Mesenchymal stem cell (in vitro differentiated cells and primary cell): ENCODE data around the gene SERINC5.
"Not testable (repeated sequence)": the region's sequence is repeated elsewhere in the genome, so short reads cannot be mapped to it uniquely, and the experiment has no call there.

Experiments used
- DNase-seq: peaks from one replicate; pipeline ENCODE4 v3.0.0-alpha.2; 2013
- H2AFZ ChIP-seq: one replicate; pipeline ENCODE4 v1.6.1; 2013; ENCODE audit warnings: low read depth, mild to moderate bottlenecking, control low read depth, inconsistent platforms, low read length, moderate library complexity
- H2AK5ac ChIP-seq: 2 replicates; pipeline ENCODE4 v1.6.1; 2013; ENCODE audit warnings: low read length, moderate library complexity, mild to moderate bottlenecking, inconsistent platforms; ENCODE audit not compliant: severe bottlenecking
- H2BK120ac ChIP-seq: one replicate; pipeline ENCODE4 v1.6.1; 2013; ENCODE audit warnings: low read depth, mild to moderate bottlenecking, inconsistent platforms, low read length, moderate library complexity
- H2BK12ac ChIP-seq, 2 experiments: one replicate each; pipeline ENCODE4 v1.6.1; 2013; ENCODE audit warnings: inconsistent platforms in 2 of 2, low read length in 2 of 2, mild to moderate bottlenecking in 2 of 2, moderate library complexity in 2 of 2, control low read depth in 1 of 2
- H2BK15ac ChIP-seq: one replicate; pipeline ENCODE4 v1.6.1; 2013; ENCODE audit warnings: mild to moderate bottlenecking, low read depth, inconsistent platforms; ENCODE audit not compliant: poor library complexity, severe bottlenecking
- H2BK5ac ChIP-seq: 2 replicates; pipeline ENCODE4 v1.6.1; 2013; ENCODE audit warnings: low read depth, mild to moderate bottlenecking, low read length, control low read depth, inconsistent platforms; ENCODE audit not compliant: poor library complexity, severe bottlenecking
- H3K14ac ChIP-seq, 2 experiments: one replicate each; pipeline ENCODE4 v1.6.1; 2013; ENCODE audit warnings: inconsistent platforms in 2 of 2, low read length in 2 of 2, control low read depth in 1 of 2, mild to moderate bottlenecking in 1 of 2, moderate library complexity in 1 of 2
- H3K18ac ChIP-seq, 2 experiments: one replicate each; pipeline ENCODE4 v1.6.1; 2013; ENCODE audit warnings: inconsistent platforms in 2 of 2, low read length in 2 of 2, control low read depth in 1 of 2, low read depth in 1 of 2, mild to moderate bottlenecking in 1 of 2
- H3K23ac ChIP-seq, 2 experiments: one replicate each; pipeline ENCODE4 v1.6.1; 2013; ENCODE audit warnings: inconsistent platforms in 2 of 2, low read length in 2 of 2, mild to moderate bottlenecking in 2 of 2, moderate library complexity in 2 of 2, control low read depth in 1 of 2
- H3K27ac ChIP-seq: 2 replicates; pipeline ENCODE4 v1.5.1; 2013; ENCODE audit warnings: mild to moderate bottlenecking, moderate library complexity, low read length, control low read depth, inconsistent platforms; ENCODE audit not compliant: poor library complexity, severe bottlenecking
- H3K27me3 ChIP-seq, 2 experiments: 2 replicates each; pipeline versions ENCODE4 v1.6.1 to v1.7.0; 2013; ENCODE audit warnings: low read length in 2 of 2, mild to moderate bottlenecking in 2 of 2, moderate library complexity in 2 of 2, control low read depth in 1 of 2, inconsistent platforms in 1 of 2; ENCODE audit not compliant: control insufficient read depth in 1 of 2, insufficient read depth in 1 of 2
- H3K36me3 ChIP-seq, 2 experiments: 2 replicates each; pipeline versions ENCODE4 v1.6.1 to v1.7.0; 2013; ENCODE audit warnings: low read length in 2 of 2, control low read depth in 1 of 2, inconsistent platforms in 1 of 2, low read depth in 1 of 2, mild to moderate bottlenecking in 1 of 2; ENCODE audit not compliant: insufficient read depth in 2 of 2, control insufficient read depth in 1 of 2
- H3K4ac ChIP-seq, 2 experiments: one replicate each; pipeline ENCODE4 v1.6.1; 2013; ENCODE audit warnings: inconsistent platforms in 2 of 2, low read length in 2 of 2, mild to moderate bottlenecking in 2 of 2, moderate library complexity in 2 of 2, control low read depth in 1 of 2, low read depth in 1 of 2
- H3K4me1 ChIP-seq: 2 replicates; pipeline ENCODE4 v1.6.1; 2013; ENCODE audit warnings: low read depth, low read length, control low read depth; ENCODE audit not compliant: control insufficient read depth, insufficient read depth
- H3K4me2 ChIP-seq: 2 replicates; pipeline ENCODE4 v1.6.1; 2013; ENCODE audit warnings: low read length, mild to moderate bottlenecking, inconsistent platforms; ENCODE audit not compliant: poor library complexity, severe bottlenecking
- H3K4me3 ChIP-seq, 2 experiments: 2 replicates each; pipeline versions ENCODE4 v1.5.1 to v1.7.0; 2013; ENCODE audit warnings: low read length in 2 of 2, mild to moderate bottlenecking in 2 of 2, control low read depth in 1 of 2, low read depth in 1 of 2; ENCODE audit not compliant: insufficient read depth in 1 of 2
- H3K79me1 ChIP-seq: replicated peaks from 2 replicates; pipeline ENCODE4 v1.6.1; 2013; ENCODE audit warnings: mild to moderate bottlenecking, control low read depth, low read length, inconsistent platforms; ENCODE audit not compliant: poor library complexity, severe bottlenecking
- H3K9ac ChIP-seq: 2 replicates; pipeline ENCODE4 v1.7.0; 2013; ENCODE audit warnings: mild to moderate bottlenecking, low read length, moderate library complexity
- H3K9me3 ChIP-seq: 2 replicates; pipeline ENCODE4 v1.7.0; 2013; ENCODE audit warnings: mild to moderate bottlenecking, low read length; ENCODE audit not compliant: control insufficient read depth
- H4K8ac ChIP-seq: one replicate; pipeline ENCODE4 v1.6.1; 2013; ENCODE audit warnings: inconsistent platforms, mild to moderate bottlenecking, low read length, moderate library complexity
- H4K91ac ChIP-seq: one replicate; pipeline ENCODE4 v1.6.1; 2013; ENCODE audit warnings: mild to moderate bottlenecking, low read length, inconsistent platforms
- WGBS: methylation state at CpG from one replicate; pipeline ENCODE4 v1.1.7; 2013; ENCODE audit warnings: mixed read lengths; 5-methylcytosine and 5-hydroxymethylcytosine counted together

Gene SERINC5

DNA sequence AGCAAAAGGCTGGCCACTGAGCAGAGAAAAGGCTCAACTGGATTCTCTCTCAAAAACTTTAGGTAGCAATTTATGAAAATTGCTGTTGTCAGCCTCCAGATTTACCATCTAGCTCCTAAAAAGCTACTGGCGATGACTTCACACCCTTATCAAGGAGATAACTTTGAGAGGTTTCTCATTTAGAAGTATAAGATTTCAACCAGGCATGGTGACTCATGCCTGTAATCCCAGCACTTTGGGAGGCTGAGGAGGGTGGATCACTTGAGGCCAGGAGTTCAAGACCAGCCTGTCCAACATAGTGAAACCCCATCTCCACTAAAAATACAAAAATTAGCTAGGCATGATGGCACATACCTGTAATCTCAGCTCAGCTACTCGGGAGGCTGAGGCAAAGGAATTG, 14.7 kb upstream of the SERINC5 start:
- H3K4ac ChIP-seq, H3K4me2 ChIP-seq, H3K79me1 ChIP-seq, H3K36me3 ChIP-seq, H3K4me1 ChIP-seq, H2AFZ ChIP-seq, H3K27ac ChIP-seq, DNase-seq, H2BK12ac ChIP-seq, H4K8ac ChIP-seq, H3K4me3 ChIP-seq, H4K91ac ChIP-seq, H3K14ac ChIP-seq, H2BK5ac ChIP-seq, H3K27me3 ChIP-seq, H2BK15ac ChIP-seq, H3K18ac ChIP-seq, H2BK120ac ChIP-seq, H2AK5ac ChIP-seq, H3K9me3 ChIP-seq, H3K9ac ChIP-seq, H3K23ac ChIP-seq: not testable (repeated sequence)
- 93% methylated on average over 1 of the region's 2 CpGs for WGBS

DNA sequence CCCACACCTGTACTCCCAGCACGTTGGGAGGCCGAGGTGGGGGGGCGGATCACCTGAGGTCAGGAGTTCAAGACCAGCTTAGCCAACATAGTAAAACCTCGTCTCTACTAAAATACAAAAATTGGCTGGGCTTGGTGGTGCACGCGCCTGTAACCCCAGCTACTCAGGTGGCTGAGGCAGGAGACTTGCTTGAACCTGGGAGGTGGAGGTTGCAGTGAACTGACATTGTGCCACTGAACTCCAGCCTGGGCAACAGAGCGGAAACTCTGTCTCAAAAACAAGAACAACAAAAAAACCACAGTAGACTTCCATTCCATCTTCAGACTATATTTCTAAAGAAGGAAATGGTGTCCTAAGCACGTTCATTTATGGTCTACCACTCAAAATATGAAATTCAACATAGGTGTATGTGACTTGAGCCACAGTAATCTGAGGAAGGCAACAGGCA, 14.2 kb upstream of the SERINC5 start:
- 97% methylated on average over 7 of the region's 8 CpGs for WGBS
- no peak overlapping the region for H4K91ac ChIP-seq
- no peak overlapping the region for H2BK15ac ChIP-seq
- H3K9me3 ChIP-seq: no peaks in the 10 kb centered on the region
- no peaks in the 10 kb centered on the region for H3K79me1 ChIP-seq
- H3K27ac ChIP-seq: no peak overlapping the region
- H3K36me3 ChIP-seq: no peaks in the 10 kb centered on the region
- H3K4me1 ChIP-seq: no peaks in the 10 kb centered on the region
- H3K27me3 ChIP-seq: no peaks in the 10 kb centered on the region
- no peak overlapping the region for H3K14ac ChIP-seq
- no peak overlapping the region for H3K18ac ChIP-seq
- H2BK120ac ChIP-seq: no peak overlapping the region
- no peak overlapping the region for H3K23ac ChIP-seq
- no peak overlapping the region for H4K8ac ChIP-seq
- no peak overlapping the region for H2BK5ac ChIP-seq
- no peak overlapping the region for H3K4me2 ChIP-seq
- H3K4ac ChIP-seq: no peak overlapping the region
- H3K4me3 ChIP-seq: no peak overlapping the region
- no peak for DNase-seq
- H2BK12ac ChIP-seq: peak overlapping the region in 1 of 2 experiments; percentile 23
- H3K9ac ChIP-seq: no peak overlapping the region
- H2AFZ ChIP-seq: no peak overlapping the region
- no peak overlapping the region for H2AK5ac ChIP-seq

GRCh38 chr5:80268916-80269315, 13.1 kb upstream of the SERINC5 start:
- no peak overlapping the region for H3K18ac ChIP-seq
- DNase-seq: peak; percentile 54
- no peaks in the 10 kb centered on the region for H3K27me3 ChIP-seq
- H2BK15ac ChIP-seq: no peak overlapping the region
- H3K4ac ChIP-seq: no peak overlapping the region
- no peaks in the 10 kb centered on the region for H3K4me1 ChIP-seq
- no peak overlapping the region for H3K27ac ChIP-seq
- H3K9me3 ChIP-seq: no peaks in the 10 kb centered on the region
- H3K4me3 ChIP-seq: no peak overlapping the region
- no peak overlapping the region for H3K9ac ChIP-seq
- H2BK12ac ChIP-seq: no peak overlapping the region
- H3K14ac ChIP-seq: no peak overlapping the region
- no peak overlapping the region for H2BK120ac ChIP-seq
- no peak overlapping the region for H4K91ac ChIP-seq
- no peaks in the 10 kb centered on the region for H3K36me3 ChIP-seq
- no peaks in the 10 kb centered on the region for H3K79me1 ChIP-seq
- H3K4me2 ChIP-seq: no peak overlapping the region
- no peak overlapping the region for H4K8ac ChIP-seq
- no peak overlapping the region for H2AK5ac ChIP-seq
- H2AFZ ChIP-seq: no peak overlapping the region
- H3K23ac ChIP-seq: no peak overlapping the region
- 20% methylated on average over 1 of the region's 5 CpGs for WGBS
- H2BK5ac ChIP-seq: no peak overlapping the region

DNA sequence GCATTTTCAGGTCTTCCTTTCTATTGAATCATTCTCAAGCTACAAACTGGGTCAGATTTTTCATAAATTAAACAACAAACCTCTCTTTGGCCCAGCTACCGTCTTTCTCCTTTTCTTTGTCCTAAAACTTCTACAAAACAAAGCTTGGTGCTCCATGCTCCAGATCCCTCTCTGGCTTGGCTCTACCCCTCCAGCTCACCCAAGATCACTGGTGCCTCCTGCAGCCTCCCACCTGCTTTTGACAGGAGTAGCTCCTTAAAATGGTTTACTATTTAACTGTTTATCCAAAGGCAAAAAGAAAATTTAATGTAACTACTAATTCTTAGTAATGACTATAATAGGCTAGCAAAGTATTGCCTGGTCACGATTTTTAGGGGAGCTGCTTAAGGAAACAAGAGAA, 10.7 kb upstream of the SERINC5 start:
- Histone ChIP-seq H3K27ac (no peak overlapping the region), H2AFZ (no peak overlapping the region), H3K18ac (no peak overlapping the region), H3K4ac (no peak overlapping the region), H2BK12ac (no peak overlapping the region), H3K9me3 (no peaks in the 10 kb centered on the region), H2BK120ac (no peak overlapping the region), H3K9ac (no peak overlapping the region), H3K4me3 (no peak overlapping the region), H4K91ac (no peak overlapping the region), H3K36me3 (no peaks in the 10 kb centered on the region), H3K79me1 (no peaks in the 10 kb centered on the region), H3K14ac (no peak overlapping the region), H3K4me2 (no peak overlapping the region), H3K23ac (no peak overlapping the region), H3K27me3 (no peaks in the 10 kb centered on the region), H4K8ac (no peak overlapping the region), H3K4me1 (no peaks in the 10 kb centered on the region), H2BK5ac (no peak overlapping the region), H2BK15ac (no peak overlapping the region), H2AK5ac (no peak overlapping the region)
- DNase-seq: no peak
- WGBS: 64% methylated on average over 2 of the region's 2 CpGs
